ENCODE data around the gene RDX. TPM values are rescaled to one million over a fixed set of nuclear protein-coding genes. Genes with fewer than 3 reads are reported as not detected.

RDX gene
- total and polyA plus RNA-seq, 2 of the 8 experiments (the other 6 are each of a cell fraction or from before 2014, with no cell fraction given) = 27.4 to 100 TPM

DNA sequence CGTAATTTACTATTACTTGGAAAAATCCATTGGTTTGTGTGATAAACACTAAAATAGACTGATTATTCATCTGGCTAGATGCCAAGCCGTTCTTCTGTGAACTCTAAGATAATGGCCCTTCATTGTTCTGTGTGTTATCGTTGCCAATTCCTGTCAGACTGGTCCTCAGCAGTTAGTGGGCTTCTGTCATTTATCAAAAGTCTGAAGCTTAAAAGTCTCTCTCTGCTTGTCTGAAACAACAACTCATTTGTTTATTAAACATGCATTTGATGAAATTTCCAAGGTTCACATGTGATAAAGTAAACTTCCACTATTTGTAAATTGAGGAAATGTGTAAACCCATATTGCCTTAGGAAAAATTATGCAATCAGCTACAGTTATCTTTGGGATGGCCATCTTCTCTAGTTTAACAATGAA lies 21.1 kb upstream of the RDX start:
- no peak overlapping the region for H4K5ac ChIP-seq (ENCODE audit: insufficient read length, low read depth, low read length)
- no peak overlapping the region for H3K4ac ChIP-seq (replicated peaks; ENCODE audit: insufficient read length, low read depth, low read length)
- H4K20me1 ChIP-seq (replicated peaks in 1 of 2; ENCODE audit: control insufficient read depth in 1 of 2, insufficient read depth in 2 of 2, low read length in 2 of 2) = no peaks in the 10 kb centered on the region
- H4K91ac ChIP-seq (replicated peaks; ENCODE audit: insufficient read length, low read length) = no peak overlapping the region
- no peak for DNase-seq (ENCODE audit: low read depth in 1 of 2, low spot score in 2 of 2)
- no peak overlapping the region for H2BK20ac ChIP-seq (ENCODE audit: low read length)
- H2BK15ac ChIP-seq (ENCODE audit: low read length) = no peak overlapping the region
- no peak overlapping the region for H3K4me3 ChIP-seq (ENCODE audit: extremely low read depth in 1 of 4, insufficient read depth in 2 of 4, low read depth in 3 of 4, low read length in 4 of 4)
- H3K23ac ChIP-seq (ENCODE audit: insufficient read length) = no peak overlapping the region
- TF ChIP-seq EP300 (IDR thresholded peaks at IDR 0.05; ENCODE audit: borderline replicate concordance in 1 of 2, low read depth in 2 of 2, low read length in 2 of 2) (no peak), SIX5 (IDR thresholded peaks at IDR 0.05; ENCODE audit: low read depth, low read length) (no peak)
- no peak overlapping the region for H2BK120ac ChIP-seq (replicated peaks; ENCODE audit: low read depth, low read length)
- no peak overlapping the region for H2BK5ac ChIP-seq (ENCODE audit: low read depth, low read length)
- no peak overlapping the region for H4K8ac ChIP-seq (ENCODE audit: extremely low read depth, insufficient read depth, low read length)
- no peak overlapping the region for H2BK12ac ChIP-seq (ENCODE audit: low read depth, low read length)
- H3K23me2 ChIP-seq (ENCODE audit: low read depth, low read length) = no peaks in the 10 kb centered on the region
- ChIA-PET POLR2A (ENCODE audit: partially characterized antibody) (no interaction called here), CTCF (ENCODE audit: partially characterized antibody) (interaction anchor here (0.8 kb wide), 1 partner anchor 9 kb away, joined by 3 read pairs; no protein-coding TSS in a partner anchor)
- H3K27me3 ChIP-seq (replicated peaks in 1 of 4; ENCODE audit: control insufficient read depth in 3 of 4, extremely low read depth in 1 of 4, insufficient read depth in 3 of 4, low read length in 3 of 4) = no peaks in the 10 kb centered on the region
- H3K79me1 ChIP-seq (ENCODE audit: low read depth, low read length) = no peaks in the 10 kb centered on the region
- no peak for FAIRE-seq
- H3K27ac ChIP-seq (ENCODE audit: low read depth, low read length) = no peak overlapping the region
- no peak overlapping the region for H3K18ac ChIP-seq (ENCODE audit: extremely low read depth, low read length)
- H3K79me2 ChIP-seq (ENCODE audit: control insufficient read depth in 1 of 2, insufficient read depth in 2 of 2, low read length in 2 of 2) = no peaks in the 10 kb centered on the region
- H2AFZ ChIP-seq (ENCODE audit: low read length) = no peak overlapping the region
- H3K36me3 ChIP-seq (ENCODE audit: control insufficient read depth in 2 of 4, insufficient read depth in 4 of 4, low read length in 3 of 4) = no peaks in the 10 kb centered on the region
- H3K4me2 ChIP-seq (ENCODE audit: insufficient read depth in 1 of 2, low read depth in 2 of 2, low read length in 2 of 2) = no peak overlapping the region
- 89% methylated on average over 3 of the region's 3 CpGs; no CpG with 5 or more reads in 1 of the 2 experiments for WGBS, 2 experiments (ENCODE audit: extremely low coverage in 1 of 2, insufficient coverage in 1 of 2, insufficient read length in 1 of 2, insufficient replicate concordance in 2 of 2, low coverage in 1 of 2, low lambda C conversion rate in 2 of 2, missing lambda C conversion rate in 1 of 2)
- peaks cover 0 to 4% (median 0%) of the 10 kb centered on the region in 4 experiments; a peak in 1 of 7 replicates for H3K4me1 ChIP-seq (replicated peaks in 1 of 4; ENCODE audit: control insufficient read depth in 3 of 4, insufficient read depth in 4 of 4, low read length in 3 of 4)
- no peaks in the 10 kb centered on the region for H3K9me3 ChIP-seq (ENCODE audit: insufficient read depth in 2 of 2, low read depth in 1 of 2, low read length in 1 of 2)
- no peak overlapping the region for H3K14ac ChIP-seq (ENCODE audit: insufficient read length)
- no peak overlapping the region for H3K56ac ChIP-seq (replicated peaks; ENCODE audit: insufficient read length, low read depth, low read length)
- H3K9ac ChIP-seq (replicated peaks in 1 of 4; ENCODE audit: extremely low read depth in 1 of 4, low read depth in 3 of 4, low read length in 3 of 4) = no peak overlapping the region
- H2AK5ac ChIP-seq (ENCODE audit: low read depth, low read length) = no peak overlapping the region

All from H1 (cell line).